HepG2 (cell line): ENCODE results near the gene CDK7. TPM values are rescaled to one million over a fixed set of nuclear protein-coding genes. Genes with fewer than 3 reads are reported as not detected.

Source experiments
- DR1 ChIP-seq: sonication (generic); formaldehyde crosslinking; IDR thresholded peaks from 2 replicates; pipeline ENCODE4 v1.8.0; 2021; ENCODE audit warnings: mild to moderate bottlenecking, missing genetic modification reagents, inconsistent platforms
- GATAD1 ChIP-seq: IDR thresholded peaks from 2 replicates; pipeline ENCODE4 v1.6.1; 2016; ENCODE audit warnings: missing genetic modification reagents, missing compliant biosample characterization
- KLF16 ChIP-seq, 2 experiments: sonication (generic) in 1 of 2; formaldehyde crosslinking in 1 of 2; IDR thresholded peaks; 2 replicates each; pipeline versions ENCODE4 v1.6.1 to v1.8.0; 2016 to 2023; ENCODE audit warnings: missing genetic modification reagents in 2 of 2, missing compliant biosample characterization in 1 of 2
- PAX8 ChIP-seq: sonication (generic); formaldehyde crosslinking; IDR thresholded peaks from 2 replicates; pipeline ENCODE4 v1.8.0; 2022; ENCODE audit warnings: mild to moderate bottlenecking, missing genetic modification reagents, borderline replicate concordance
- POLR2A ChIP-seq, 2 experiments: IDR thresholded peaks; 2 replicates each; pipeline ENCODE4 v1.6.1; 2011; ENCODE audit warnings: low read depth in 2 of 2, low read length in 2 of 2, mild to moderate bottlenecking in 1 of 2, moderate library complexity in 1 of 2; ENCODE audit not compliant: insufficient read depth in 1 of 2
- PRMT3 ChIP-seq: sonication (generic); formaldehyde crosslinking; IDR thresholded peaks from 2 replicates; pipeline ENCODE4 v1.8.1; 2022; ENCODE audit warnings: low read depth, mild to moderate bottlenecking, moderate library complexity, missing genetic modification reagents, borderline replicate concordance
- RXRB ChIP-seq: IDR thresholded peaks from 2 replicates; pipeline ENCODE4 v1.6.1; 2016; ENCODE audit warnings: borderline replicate concordance, missing genetic modification reagents, missing compliant biosample characterization
- SOX13 ChIP-seq, 3 experiments: fragments of 450-650 bp in 1 of 3; sonication (generic) in 1 of 3; formaldehyde crosslinking in 1 of 3; IDR thresholded peaks in 2 of 3; conservative IDR thresholded peaks in 1 of 3; 2 replicates each; pipeline versions ENCODE4 v1.5.0 to v1.6.1; 2016 to 2020; ENCODE audit warnings: antibody characterized with exemption in 1 of 3, mild to moderate bottlenecking in 1 of 3, missing compliant biosample characterization in 1 of 3, missing genetic modification reagents in 1 of 3, moderate library complexity in 1 of 3
- TAF1 ChIP-seq: sonication (generic); formaldehyde crosslinking; IDR thresholded peaks from 2 replicates; pipeline ENCODE4 v1.4.0; 2020; ENCODE audit warnings: missing genetic modification reagents
- TOE1 ChIP-seq: sonication (generic); formaldehyde crosslinking; IDR thresholded peaks from 2 replicates; pipeline ENCODE4 v1.4.0; 2020; ENCODE audit warnings: mild to moderate bottlenecking, missing genetic modification reagents
- ZBTB20 ChIP-seq: sonication (generic); formaldehyde crosslinking; IDR thresholded peaks from 2 replicates; pipeline ENCODE4 v1.8.1; 2023; ENCODE audit warnings: missing genetic modification reagents, low read depth, mild to moderate bottlenecking, borderline replicate concordance
- ZNF24 ChIP-seq: fragments of 450-650 bp; IDR thresholded peaks from 2 replicates; pipeline ENCODE4 v1.6.1; 2017; ENCODE audit warnings: antibody characterized with exemption, mild to moderate bottlenecking
- ZNF354B ChIP-seq: sonication (generic); formaldehyde crosslinking; IDR thresholded peaks from 2 replicates; pipeline ENCODE4 v1.8.0; 2022; ENCODE audit warnings: mild to moderate bottlenecking, missing genetic modification reagents
- ZNF460 ChIP-seq: sonication (generic); formaldehyde crosslinking; IDR thresholded peaks from 2 replicates; pipeline ENCODE4 v1.5.1; 2020; ENCODE audit warnings: missing genetic modification reagents, mild to moderate bottlenecking, borderline replicate concordance
- ZNF550 ChIP-seq: sonication (generic); formaldehyde crosslinking; IDR thresholded peaks from 2 replicates; pipeline ENCODE4 v1.4.0; 2020; ENCODE audit warnings: mild to moderate bottlenecking, missing genetic modification reagents, borderline replicate concordance
- ZNF552 ChIP-seq: sonication (generic); formaldehyde crosslinking; IDR thresholded peaks from 2 replicates; pipeline ENCODE4 v1.9.0; 2022; ENCODE audit warnings: missing genetic modification reagents, mild to moderate bottlenecking, borderline replicate concordance
- ZNF761 ChIP-seq: sonication (generic); formaldehyde crosslinking; conservative IDR thresholded peaks from 2 replicates; pipeline ENCODE4 v1.4.0; 2020; ENCODE audit warnings: mild to moderate bottlenecking, missing genetic modification reagents
- ZNF781 ChIP-seq: sonication (generic); formaldehyde crosslinking; IDR thresholded peaks from 2 replicates; pipeline ENCODE4 v1.5.1; 2020; ENCODE audit warnings: borderline replicate concordance, mild to moderate bottlenecking, missing genetic modification reagents; ENCODE audit errors: not compliant biosample characterization
- ZSCAN31 ChIP-seq: sonication (generic); formaldehyde crosslinking; IDR thresholded peaks from 2 replicates; pipeline ENCODE4 v1.5.0; 2020; ENCODE audit warnings: low read depth, mild to moderate bottlenecking, missing genetic modification reagents
- polyA plus RNA-seq, 8 experiments: library from polyadenylated mRNA; depleted of rRNA in 3 of 8; stranded (reverse) in 7 of 8; unstranded in 1 of 8; fragments of >200 nt; fragmentation: Illumina TruSeq in 4 of 8; extraction: Trizol in 4 of 8; gene quantifications; 2 replicates each; pipeline versions ENCODE4 v1.2.1 to v1.2.3, GENCODE V29; 2011 to 2016; ENCODE audit warnings: low read depth in 4 of 8, missing spikeins in 1 of 8, mixed read lengths in 1 of 8; ENCODE audit not compliant: insufficient read depth in 1 of 8
- total RNA-seq, 5 experiments: library from RNA; depleted of rRNA; stranded (reverse); fragments of >200 nt; fragmentation: Illumina TruSeq; extraction: Trizol; gene quantifications; 2 replicates each; pipeline ENCODE4 v1.2.3, GENCODE V29; 2016; ENCODE audit warnings: low read depth in 1 of 5
- TF ChIP-seq, protein P1 (sequence below): sonication (generic); formaldehyde crosslinking; IDR thresholded peaks from 2 replicates; pipeline ENCODE4 v1.4.0; 2020; ENCODE audit warnings: mild to moderate bottlenecking, missing genetic modification reagents
- TF ChIP-seq, protein P2 (sequence below): IDR thresholded peaks from 2 replicates; pipeline ENCODE4 v1.6.1; 2016; ENCODE audit warnings: missing biosample characterization, missing genetic modification reagents, low read depth
- TF ChIP-seq, protein P3 (sequence below): sonication (generic); formaldehyde crosslinking; IDR thresholded peaks from 2 replicates; pipeline ENCODE4 v1.5.1; 2020; ENCODE audit warnings: mild to moderate bottlenecking, missing genetic modification reagents, borderline replicate concordance

CDK7 gene
- total and polyA plus RNA-seq, 2 of the 13 experiments (the other 11 are each of a cell fraction or from before 2014, with no cell fraction given): 41.2 to 54.9 TPM

DNA sequence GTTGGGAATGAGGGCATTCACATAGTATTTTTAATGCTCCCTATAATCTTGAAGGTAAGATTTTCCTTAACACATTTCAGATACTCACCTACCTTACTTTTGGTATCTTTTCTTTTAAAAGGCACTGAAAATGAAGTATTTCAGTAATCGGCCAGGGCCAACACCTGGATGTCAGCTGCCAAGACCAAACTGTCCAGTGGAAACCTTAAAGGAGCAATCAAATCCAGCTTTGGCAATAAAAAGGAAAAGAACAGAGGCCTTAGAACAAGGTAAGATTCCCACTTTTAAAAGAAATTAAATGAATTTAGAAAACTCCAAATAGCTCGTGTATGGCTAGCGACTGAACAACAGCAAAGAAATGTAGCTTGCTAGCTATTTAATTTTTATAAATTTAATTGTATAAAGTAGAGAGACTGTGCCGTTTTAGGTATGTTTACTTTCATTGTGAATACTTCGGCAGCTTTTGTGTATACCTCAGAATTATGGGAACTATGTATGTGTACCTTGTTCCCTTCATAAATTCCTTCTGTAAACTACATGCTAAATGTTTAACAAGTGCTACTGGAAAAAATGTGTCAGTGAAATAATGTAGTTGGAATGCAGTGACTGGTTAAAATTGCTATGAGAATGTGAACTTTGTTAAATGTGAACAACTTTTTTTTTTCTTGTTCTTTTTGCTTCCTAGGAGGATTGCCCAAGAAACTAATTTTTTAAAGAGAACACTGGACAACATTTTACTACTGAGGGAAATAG lies 41.9 kb downstream of the CDK7 start (continued):
- TF ChIP-seq SOX13 (IDR thresholded peaks at IDR 0.05): no peak
- peak in 1 of 2 experiments; percentile 74; a peak in 2 of 4 replicates for TF ChIP-seq SOX13 (CRISPR knock-in tag; conservative IDR thresholded peaks at IDR 0.05 in 1 of 2, IDR thresholded peaks at IDR 0.05 in 1 of 2)
- TF ChIP-seq TAF1 (CRISPR knock-in tag): no peak
- no peak for TF ChIP-seq KLF16 (CRISPR knock-in tag; IDR thresholded peaks at IDR 0.05)
- TF ChIP-seq, protein P1, sequence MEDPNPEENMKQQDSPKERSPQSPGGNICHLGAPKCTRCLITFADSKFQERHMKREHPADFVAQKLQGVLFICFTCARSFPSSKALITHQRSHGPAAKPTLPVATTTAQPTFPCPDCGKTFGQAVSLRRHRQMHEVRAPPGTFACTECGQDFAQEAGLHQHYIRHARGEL: no peak
- TF ChIP-seq, protein P2, sequence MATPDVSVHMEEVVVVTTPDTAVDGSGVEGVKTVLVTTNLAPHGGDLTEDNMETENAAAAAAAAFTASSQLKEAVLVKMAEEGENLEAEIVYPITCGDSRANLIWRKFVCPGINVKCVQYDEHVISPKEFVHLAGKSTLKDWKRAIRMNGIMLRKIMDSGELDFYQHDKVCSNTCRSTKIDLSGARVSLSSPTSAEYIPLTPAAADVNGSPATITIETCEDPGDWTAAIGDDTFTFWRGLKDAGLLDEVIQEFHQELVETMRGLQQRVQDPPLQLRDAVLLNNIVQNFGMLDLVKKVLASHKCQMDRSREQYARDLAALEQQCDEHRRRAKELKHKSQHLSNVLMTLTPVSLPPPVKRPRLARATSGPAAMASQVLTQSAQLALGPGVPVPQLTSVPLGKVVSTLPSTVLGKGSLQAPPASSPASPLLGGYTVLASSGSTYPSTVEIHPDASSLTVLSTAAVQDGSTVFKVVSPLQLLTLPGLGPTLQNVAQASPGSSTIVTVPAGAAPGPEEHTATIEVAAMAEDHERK (CRISPR knock-in tag): no peak
- TF ChIP-seq ZNF24: no peak
- no peak for TF ChIP-seq ZNF550 (CRISPR knock-in tag)
- TF ChIP-seq ZBTB20 (CRISPR knock-in tag): peak; percentile 55; the same call in 1 of the 2 replicates
- peak; percentile 20; the same call in 1 of the 2 replicates for TF ChIP-seq RXRB
- TF ChIP-seq TOE1: no peak
- no peak for TF ChIP-seq PAX8 (CRISPR knock-in tag)
- no peak for TF ChIP-seq DR1 (CRISPR knock-in tag)
- TF ChIP-seq, protein P3, sequence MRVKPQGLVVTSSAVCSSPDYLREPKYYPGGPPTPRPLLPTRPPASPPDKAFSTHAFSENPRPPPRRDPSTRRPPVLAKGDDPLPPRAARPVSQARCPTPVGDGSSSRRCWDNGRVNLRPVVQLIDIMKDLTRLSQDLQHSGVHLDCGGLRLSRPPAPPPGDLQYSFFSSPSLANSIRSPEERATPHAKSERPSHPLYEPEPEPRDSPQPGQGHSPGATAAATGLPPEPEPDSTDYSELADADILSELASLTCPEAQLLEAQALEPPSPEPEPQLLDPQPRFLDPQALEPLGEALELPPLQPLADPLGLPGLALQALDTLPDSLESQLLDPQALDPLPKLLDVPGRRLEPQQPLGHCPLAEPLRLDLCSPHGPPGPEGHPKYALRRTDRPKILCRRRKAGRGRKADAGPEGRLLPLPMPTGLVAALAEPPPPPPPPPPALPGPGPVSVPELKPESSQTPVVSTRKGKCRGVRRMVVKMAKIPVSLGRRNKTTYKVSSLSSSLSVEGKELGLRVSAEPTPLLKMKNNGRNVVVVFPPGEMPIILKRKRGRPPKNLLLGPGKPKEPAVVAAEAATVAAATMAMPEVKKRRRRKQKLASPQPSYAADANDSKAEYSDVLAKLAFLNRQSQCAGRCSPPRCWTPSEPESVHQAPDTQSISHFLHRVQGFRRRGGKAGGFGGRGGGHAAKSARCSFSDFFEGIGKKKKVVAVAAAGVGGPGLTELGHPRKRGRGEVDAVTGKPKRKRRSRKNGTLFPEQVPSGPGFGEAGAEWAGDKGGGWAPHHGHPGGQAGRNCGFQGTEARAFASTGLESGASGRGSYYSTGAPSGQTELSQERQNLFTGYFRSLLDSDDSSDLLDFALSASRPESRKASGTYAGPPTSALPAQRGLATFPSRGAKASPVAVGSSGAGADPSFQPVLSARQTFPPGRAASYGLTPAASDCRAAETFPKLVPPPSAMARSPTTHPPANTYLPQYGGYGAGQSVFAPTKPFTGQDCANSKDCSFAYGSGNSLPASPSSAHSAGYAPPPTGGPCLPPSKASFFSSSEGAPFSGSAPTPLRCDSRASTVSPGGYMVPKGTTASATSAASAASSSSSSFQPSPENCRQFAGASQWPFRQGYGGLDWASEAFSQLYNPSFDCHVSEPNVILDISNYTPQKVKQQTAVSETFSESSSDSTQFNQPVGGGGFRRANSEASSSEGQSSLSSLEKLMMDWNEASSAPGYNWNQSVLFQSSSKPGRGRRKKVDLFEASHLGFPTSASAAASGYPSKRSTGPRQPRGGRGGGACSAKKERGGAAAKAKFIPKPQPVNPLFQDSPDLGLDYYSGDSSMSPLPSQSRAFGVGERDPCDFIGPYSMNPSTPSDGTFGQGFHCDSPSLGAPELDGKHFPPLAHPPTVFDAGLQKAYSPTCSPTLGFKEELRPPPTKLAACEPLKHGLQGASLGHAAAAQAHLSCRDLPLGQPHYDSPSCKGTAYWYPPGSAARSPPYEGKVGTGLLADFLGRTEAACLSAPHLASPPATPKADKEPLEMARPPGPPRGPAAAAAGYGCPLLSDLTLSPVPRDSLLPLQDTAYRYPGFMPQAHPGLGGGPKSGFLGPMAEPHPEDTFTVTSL: peak; percentile 87; the same call in 1 of the 2 replicates
- no peak for TF ChIP-seq ZNF552 (CRISPR knock-in tag)
- 0 out of 2 replicates have a peak, but pooled peaks have one; percentile 25 for TF ChIP-seq GATAD1
- TF ChIP-seq ZSCAN31 (CRISPR knock-in tag): no peak
- TF ChIP-seq POLR2A (IDR thresholded peaks at IDR 0.05; ENCODE audit: insufficient read depth in 1 of 2, low read depth in 2 of 2, low read length in 2 of 2): no peak
- TF ChIP-seq ZNF781 (CRISPR knock-in tag): no peak
- TF ChIP-seq PRMT3 (CRISPR knock-in tag): no peak
- no peak for TF ChIP-seq ZNF761 (CRISPR knock-in tag)
- no peak for TF ChIP-seq ZNF354B (CRISPR knock-in tag)
- TF ChIP-seq ZNF460: no peak
